ENCODE measurements around the gene CCDC170. TPM values are rescaled to one million over a fixed set of nuclear protein-coding genes. Genes with fewer than 3 reads are reported as not detected.

Gene CCDC170
- total and polyA plus RNA-seq, 4 donors = 0.37 to 0.59 (median 0.45) TPM

- no peak for DNase-seq (ENCODE audit: low spot score)
- Histone ChIP-seq H3K4me3 (ENCODE audit: low read depth in 1 of 3, low read length in 3 of 3) (no peak overlapping the region), H3K4me1 (ENCODE audit: control insufficient read depth in 4 of 4, insufficient read depth in 4 of 4, low read length in 3 of 4) (peaks cover 3 to 13% (median 8%) of the 10 kb centered on the region in 4 donors), H3K27me3 (ENCODE audit: control insufficient read depth in 4 of 4, insufficient read depth in 4 of 4, low read length in 3 of 4) (no peaks in the 10 kb centered on the region), H3K27ac (ENCODE audit: low read depth in 1 of 2, low read length in 2 of 2) (peak overlapping the region in 1 of 2 donors; percentile 37), H3K36me3 (ENCODE audit: control insufficient read depth in 4 of 4, insufficient read depth in 3 of 4, low read depth in 1 of 4, low read length in 3 of 4) (no peaks in the 10 kb centered on the region), H3K9ac (ENCODE audit: low read depth in 1 of 2, low read length in 2 of 2) (no peak overlapping the region), H3K9me3 (ENCODE audit: control insufficient read depth in 4 of 4, low read length in 3 of 4) (no peaks in the 10 kb centered on the region)
- WGBS = 97% methylated on average over 3 of the region's 3 CpGs
- TF ChIP-seq FOXA1 (IDR thresholded peaks at IDR 0.05) (no peak), EGR1 (IDR thresholded peaks at IDR 0.05; ENCODE audit: low read depth in 2 of 2) (no peak), JUND (IDR thresholded peaks at IDR 0.05) (no peak), YY1 (IDR thresholded peaks at IDR 0.05) (no peak), FOXA2 (IDR thresholded peaks at IDR 0.05) (no peak), HNF4A (conservative IDR thresholded peaks at IDR 0.05) (no peak), NR2F2 (IDR thresholded peaks at IDR 0.05) (no peak), RAD21 (IDR thresholded peaks at IDR 0.05) (no peak), HNF4G (IDR thresholded peaks at IDR 0.05) (no peak), SP1 (IDR thresholded peaks at IDR 0.05) (no peak), RXRA (IDR thresholded peaks at IDR 0.05) (no peak), TAF1 (conservative IDR thresholded peaks at IDR 0.05) (no peak), GABPA (IDR thresholded peaks at IDR 0.05 in 1 of 2, conservative IDR thresholded peaks at IDR 0.05 in 1 of 2) (no peak)
- TF ChIP-seq, protein P1, sequence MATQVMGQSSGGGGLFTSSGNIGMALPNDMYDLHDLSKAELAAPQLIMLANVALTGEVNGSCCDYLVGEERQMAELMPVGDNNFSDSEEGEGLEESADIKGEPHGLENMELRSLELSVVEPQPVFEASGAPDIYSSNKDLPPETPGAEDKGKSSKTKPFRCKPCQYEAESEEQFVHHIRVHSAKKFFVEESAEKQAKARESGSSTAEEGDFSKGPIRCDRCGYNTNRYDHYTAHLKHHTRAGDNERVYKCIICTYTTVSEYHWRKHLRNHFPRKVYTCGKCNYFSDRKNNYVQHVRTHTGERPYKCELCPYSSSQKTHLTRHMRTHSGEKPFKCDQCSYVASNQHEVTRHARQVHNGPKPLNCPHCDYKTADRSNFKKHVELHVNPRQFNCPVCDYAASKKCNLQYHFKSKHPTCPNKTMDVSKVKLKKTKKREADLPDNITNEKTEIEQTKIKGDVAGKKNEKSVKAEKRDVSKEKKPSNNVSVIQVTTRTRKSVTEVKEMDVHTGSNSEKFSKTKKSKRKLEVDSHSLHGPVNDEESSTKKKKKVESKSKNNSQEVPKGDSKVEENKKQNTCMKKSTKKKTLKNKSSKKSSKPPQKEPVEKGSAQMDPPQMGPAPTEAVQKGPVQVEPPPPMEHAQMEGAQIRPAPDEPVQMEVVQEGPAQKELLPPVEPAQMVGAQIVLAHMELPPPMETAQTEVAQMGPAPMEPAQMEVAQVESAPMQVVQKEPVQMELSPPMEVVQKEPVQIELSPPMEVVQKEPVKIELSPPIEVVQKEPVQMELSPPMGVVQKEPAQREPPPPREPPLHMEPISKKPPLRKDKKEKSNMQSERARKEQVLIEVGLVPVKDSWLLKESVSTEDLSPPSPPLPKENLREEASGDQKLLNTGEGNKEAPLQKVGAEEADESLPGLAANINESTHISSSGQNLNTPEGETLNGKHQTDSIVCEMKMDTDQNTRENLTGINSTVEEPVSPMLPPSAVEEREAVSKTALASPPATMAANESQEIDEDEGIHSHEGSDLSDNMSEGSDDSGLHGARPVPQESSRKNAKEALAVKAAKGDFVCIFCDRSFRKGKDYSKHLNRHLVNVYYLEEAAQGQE (IDR thresholded peaks at IDR 0.05) = no peak
- TF ChIP-seq, protein P2, sequence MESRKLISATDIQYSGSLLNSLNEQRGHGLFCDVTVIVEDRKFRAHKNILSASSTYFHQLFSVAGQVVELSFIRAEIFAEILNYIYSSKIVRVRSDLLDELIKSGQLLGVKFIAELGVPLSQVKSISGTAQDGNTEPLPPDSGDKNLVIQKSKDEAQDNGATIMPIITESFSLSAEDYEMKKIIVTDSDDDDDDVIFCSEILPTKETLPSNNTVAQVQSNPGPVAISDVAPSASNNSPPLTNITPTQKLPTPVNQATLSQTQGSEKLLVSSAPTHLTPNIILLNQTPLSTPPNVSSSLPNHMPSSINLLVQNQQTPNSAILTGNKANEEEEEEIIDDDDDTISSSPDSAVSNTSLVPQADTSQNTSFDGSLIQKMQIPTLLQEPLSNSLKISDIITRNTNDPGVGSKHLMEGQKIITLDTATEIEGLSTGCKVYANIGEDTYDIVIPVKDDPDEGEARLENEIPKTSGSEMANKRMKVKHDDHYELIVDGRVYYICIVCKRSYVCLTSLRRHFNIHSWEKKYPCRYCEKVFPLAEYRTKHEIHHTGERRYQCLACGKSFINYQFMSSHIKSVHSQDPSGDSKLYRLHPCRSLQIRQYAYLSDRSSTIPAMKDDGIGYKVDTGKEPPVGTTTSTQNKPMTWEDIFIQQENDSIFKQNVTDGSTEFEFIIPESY (IDR thresholded peaks at IDR 0.05) = no peak
- TF ChIP-seq, protein P3, sequence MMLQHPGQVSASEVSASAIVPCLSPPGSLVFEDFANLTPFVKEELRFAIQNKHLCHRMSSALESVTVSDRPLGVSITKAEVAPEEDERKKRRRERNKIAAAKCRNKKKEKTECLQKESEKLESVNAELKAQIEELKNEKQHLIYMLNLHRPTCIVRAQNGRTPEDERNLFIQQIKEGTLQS (IDR thresholded peaks at IDR 0.05) = no peak
- TF ChIP-seq, protein P4, sequence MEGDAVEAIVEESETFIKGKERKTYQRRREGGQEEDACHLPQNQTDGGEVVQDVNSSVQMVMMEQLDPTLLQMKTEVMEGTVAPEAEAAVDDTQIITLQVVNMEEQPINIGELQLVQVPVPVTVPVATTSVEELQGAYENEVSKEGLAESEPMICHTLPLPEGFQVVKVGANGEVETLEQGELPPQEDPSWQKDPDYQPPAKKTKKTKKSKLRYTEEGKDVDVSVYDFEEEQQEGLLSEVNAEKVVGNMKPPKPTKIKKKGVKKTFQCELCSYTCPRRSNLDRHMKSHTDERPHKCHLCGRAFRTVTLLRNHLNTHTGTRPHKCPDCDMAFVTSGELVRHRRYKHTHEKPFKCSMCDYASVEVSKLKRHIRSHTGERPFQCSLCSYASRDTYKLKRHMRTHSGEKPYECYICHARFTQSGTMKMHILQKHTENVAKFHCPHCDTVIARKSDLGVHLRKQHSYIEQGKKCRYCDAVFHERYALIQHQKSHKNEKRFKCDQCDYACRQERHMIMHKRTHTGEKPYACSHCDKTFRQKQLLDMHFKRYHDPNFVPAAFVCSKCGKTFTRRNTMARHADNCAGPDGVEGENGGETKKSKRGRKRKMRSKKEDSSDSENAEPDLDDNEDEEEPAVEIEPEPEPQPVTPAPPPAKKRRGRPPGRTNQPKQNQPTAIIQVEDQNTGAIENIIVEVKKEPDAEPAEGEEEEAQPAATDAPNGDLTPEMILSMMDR (IDR thresholded peaks at IDR 0.05; ENCODE audit: low read depth, low read length, missing input control) = no peak
- TF ChIP-seq, protein P5, sequence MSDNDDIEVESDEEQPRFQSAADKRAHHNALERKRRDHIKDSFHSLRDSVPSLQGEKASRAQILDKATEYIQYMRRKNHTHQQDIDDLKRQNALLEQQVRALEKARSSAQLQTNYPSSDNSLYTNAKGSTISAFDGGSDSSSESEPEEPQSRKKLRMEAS (IDR thresholded peaks at IDR 0.05) = no peak
These were observed 56.8 kb downstream of the CCDC170 start for GRCh38 chr6:151550618-151551017.
